ENCODE data around the gene ST3GAL2.
"Not testable (repeated sequence)": the region's sequence is repeated elsewhere in the genome, so short reads cannot be mapped to it uniquely, and the experiment has no call there.

Gene ST3GAL2

DNA sequence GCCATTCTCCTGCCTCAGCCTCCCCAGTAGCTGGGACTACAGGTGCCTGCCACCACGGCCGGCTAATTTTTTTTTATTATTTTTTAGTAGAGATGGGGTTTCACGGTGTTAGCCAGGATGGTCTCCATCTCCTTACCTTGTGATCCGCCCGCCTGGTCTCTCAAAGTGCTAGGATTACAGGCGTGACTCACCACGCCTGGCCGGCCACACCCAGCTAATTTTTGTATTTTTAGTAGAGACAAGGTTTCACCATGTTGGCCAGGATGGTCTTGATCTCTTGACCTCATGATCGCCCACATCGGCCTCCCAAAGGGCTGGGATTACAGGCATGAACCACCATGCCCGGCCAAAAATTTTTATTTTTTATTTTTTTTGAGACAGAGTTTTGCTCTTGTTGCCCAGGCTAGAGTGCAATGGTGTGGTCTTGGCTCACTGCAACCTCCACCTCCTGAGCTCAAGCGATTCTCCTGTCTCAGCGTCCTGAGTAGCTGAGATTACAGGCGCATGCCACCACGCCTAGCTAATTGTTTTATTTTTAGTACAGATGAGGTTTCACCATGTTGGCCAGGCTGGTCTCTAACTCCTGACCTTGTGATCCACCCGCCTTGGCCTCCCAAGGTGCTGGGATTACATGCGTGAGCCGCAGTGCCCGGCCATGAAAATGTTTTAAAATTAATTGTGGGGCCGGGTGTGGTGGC lies 52.5 kb downstream of the ST3GAL2 start:
- DNase-seq (ENCODE audit: low read depth in 2 of 2) = not testable (repeated sequence)

DNA sequence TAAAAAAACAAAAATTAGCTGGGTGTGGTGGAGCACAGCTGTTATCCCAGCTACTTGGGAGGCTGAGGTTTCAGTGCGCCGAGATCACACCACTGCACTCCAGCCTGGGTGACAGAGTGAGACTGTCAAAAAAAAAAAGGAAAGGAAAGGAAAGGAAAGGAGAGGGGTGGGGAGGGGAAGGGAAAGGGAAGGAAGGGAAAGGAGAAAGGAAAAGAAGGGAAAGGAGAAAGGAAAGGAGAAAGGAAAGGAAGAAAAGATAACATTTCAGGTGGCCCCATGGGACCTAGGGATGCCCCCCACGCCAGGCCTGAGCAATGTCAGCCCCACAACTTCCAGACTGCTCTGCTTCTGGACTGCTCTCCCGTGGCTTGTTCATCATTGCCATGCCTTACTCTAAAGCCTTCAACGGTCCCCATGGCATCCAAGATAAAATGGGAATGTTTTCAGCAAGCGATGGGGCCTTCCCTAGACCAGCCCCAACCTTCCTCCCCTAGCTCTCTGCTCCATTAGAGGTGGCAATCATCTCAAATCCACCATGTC lies 55.4 kb downstream of the ST3GAL2 start:
- no peak for DNase-seq (ENCODE audit: low read depth in 2 of 2)

DNA sequence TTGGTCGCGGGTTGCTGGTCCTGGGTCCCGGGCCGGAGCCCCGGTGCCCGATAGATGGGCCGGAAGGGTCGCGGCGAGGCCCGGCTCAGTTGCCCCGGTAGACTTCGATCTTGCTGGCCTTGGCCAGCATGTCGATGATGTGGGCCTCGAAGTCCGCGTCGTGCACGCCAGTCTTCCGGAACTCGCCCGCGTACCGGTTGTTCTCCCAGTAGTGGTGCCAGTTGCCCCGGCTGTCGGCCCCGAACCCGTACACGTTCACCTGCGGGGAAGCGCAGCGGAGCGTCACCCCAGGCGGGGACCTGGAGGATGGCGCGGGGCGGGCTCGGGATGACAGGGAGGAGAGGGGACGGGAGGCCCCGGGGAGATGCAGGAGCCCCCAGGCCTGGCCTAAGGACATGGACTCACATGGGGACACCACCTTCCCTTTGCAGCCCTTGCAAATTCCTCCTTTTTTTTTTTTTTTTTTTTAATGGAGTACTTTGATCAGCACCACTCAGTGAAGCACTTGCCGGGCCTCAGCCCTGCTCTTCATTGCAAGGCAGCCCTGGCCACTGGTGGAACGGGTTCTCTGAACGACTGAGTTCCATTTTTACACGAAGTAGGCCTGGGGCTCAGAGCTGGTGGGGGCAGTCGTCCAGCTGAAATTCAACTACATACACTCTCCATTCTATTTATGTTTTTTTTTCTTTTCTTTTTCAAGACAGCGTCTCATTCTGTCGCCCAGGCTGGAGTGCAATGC lies 57.1 kb downstream of the ST3GAL2 start:
- no peak for DNase-seq (ENCODE audit: low read depth in 2 of 2)

DNA sequence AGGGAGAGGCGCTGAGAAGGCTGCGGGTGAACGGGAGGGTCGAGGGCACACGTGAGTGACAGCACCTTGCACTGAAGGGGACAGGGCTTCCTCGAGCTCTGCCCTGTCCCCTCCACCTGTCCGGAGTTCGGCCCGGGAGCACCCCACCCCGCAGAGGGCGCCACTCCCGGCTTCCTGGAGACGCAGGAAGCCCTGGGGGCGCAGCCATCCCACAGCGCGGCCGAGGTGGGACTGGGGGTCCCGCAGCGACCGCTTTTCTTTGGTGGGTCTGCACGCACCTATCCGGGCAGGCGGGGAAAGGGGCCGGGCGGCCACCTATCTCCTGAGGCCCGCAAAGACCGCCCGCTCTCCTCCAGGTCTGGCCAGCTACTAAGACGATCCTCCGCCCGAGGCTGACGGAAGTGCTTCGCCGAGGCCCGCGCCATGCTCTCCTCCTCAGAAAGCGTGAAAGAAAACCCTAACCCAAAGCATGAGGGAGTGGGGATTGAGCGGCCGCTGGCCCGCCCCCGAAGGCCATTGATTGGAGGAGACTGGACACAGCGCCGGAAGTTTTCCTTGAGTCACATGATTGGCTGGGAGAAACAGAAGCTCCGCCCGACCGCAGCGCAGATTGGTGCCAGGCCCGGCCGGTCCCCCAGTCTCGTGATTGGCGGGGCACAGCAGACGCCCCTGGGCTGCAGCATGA lies 57.8 kb downstream of the ST3GAL2 start:
- peak; percentile 90 to 94 for DNase-seq (ENCODE audit: low read depth in 2 of 2)

DNA sequence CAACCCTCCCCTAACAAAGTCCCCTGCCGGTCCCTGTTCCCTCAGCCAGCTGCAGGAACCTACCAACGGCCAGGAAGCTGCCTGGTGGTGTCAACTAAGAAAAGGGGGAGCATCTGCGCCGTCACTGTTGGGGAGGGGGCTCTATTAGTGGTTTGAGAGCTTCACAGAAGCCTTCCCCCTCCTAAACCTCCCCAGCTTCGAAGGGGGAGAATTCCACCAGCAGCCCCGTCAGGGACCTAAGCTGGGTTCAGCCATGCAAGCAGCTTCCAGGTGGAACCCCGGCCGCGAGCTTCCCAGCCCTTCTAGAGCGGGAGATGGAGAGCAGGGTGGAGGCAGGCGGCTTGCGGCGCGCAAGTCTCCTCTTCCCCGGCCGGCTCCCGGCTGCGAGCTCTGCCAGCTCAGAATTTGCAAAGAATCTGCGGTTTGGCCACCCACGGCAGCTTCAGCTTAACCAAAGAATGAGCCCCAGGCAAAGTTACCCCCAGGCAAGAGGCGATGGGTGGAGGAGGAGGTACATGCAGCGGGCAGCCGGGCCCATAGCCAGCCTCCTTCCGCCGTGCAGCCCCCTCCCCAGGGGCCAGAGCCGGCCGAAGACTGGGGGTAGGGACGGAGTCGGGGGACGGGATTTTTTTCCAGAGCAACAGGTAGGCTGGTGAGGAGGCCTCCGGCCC lies 58.5 kb downstream of the ST3GAL2 start:
- peak; percentile 64 to 80 for DNase-seq (ENCODE audit: low read depth in 2 of 2)

DNA sequence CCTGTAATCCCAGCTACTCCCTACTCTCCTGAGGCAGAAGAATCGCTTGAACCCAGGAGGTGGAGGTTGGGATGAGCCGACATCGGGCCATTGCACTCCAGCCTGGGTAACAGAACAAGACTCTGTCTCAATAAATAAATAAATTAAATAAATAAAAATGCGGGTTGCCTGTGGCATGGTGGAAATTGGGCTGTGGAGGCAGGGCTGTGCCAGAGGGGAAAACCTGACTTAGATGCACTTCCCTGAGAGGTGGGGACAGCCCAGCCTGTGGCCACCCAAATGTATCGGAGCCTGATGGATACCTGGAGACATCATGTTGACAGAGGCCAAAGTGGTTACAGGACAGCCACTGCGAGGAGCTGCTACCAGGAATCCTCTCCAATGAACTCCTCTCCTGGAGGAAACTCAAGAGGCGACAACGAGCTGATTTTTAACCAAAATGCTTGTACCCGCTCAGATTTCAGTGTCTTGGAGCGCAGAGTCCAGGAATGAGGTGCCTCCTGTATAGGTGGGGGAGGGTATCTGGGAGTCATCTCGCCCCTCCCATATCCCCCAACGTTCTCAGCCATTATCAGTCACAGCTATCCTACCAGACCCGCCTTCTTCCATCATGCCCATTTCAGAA lies 59.9 kb downstream of the ST3GAL2 start:
- no peak for DNase-seq (ENCODE audit: low read depth in 2 of 2)

DNA sequence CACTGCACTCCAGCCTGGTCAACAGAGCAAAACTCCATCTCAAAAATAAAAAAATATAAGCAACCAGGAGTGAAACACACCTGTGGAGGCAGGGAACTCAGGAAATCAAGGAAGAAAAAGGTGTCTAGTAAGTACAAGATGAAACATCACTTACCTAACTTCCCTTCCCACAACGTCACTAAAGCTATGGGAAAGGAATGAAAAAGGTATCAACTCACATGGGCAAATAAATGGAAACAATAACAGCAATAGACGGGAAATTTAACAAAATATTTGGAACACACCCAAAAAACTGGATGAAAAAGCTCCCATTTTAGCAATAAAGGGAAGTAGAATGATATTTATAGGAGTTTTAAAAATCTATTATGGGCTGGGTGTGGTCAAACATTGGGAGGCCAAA lies 61.1 kb downstream of the ST3GAL2 start:
- DNase-seq (ENCODE audit: low read depth in 2 of 2) = no peak

DNA sequence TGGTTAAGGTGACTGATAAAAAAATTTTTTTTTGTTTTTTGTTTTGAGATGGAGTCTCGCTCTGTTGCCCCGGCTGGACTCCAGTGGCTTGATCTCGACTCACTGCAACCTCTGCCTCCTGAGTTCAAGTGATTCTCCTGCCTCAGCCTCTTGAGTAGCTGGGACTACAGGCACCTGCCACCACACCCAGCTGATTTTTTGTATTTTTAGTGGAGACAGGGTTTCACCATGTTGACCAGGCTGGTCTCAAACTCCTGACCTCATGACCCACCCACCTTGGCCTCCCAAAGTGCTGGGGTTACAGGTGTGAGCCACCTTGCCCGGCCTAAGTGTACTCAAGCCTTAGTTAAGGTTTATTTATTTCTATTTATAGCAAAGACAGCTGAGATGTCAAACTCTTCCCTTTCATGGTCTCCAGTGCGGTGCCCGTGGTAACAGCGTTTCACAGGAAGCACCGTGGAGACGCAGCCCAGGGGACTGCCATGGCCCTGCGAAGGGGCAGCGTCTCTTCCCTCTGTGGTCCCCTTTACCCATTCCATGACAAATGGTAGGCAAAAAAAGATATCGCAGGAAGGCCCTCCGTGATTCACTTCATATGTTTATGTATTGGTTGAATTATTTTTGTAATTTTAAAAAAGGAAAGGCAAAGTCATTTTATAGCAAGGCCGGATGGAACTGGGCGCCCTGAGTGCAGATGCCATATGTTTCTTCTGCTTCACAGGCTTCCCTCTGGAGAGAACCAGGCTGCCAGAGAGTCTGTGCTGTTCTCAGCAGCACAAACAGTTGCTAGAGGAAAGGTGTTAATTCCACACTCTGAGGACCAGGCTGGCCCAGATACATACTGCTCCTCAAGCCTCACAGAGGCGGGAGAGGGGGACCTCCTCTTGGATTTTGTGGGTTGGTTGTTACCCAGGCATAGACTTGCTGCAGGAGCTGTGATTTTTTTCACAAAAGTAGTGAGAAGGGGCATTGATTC lies 63.0 kb downstream of the ST3GAL2 start:
- DNase-seq (ENCODE audit: low read depth in 2 of 2) = no peak

DNA sequence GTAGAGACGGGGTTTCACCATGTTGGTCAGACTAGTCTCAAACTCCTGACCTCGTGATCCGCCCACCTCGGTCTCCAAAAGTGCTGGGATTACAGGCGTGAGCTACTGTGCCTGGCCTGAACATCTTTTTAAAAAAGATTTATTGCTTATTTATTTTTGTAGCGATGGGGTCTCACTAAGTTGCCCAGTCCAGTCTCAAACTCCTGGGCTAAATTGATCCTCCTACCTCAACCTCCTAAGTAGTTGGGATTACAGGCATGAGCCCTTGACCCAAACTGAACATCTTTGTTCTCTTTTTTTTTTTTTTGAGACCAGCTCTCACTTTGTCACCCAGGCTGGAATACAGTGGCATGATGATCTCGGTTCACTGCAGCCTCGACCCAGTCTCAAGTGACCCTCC lies 64.7 kb downstream of the ST3GAL2 start:
- no peak for DNase-seq (ENCODE audit: low read depth in 2 of 2)

DNA sequence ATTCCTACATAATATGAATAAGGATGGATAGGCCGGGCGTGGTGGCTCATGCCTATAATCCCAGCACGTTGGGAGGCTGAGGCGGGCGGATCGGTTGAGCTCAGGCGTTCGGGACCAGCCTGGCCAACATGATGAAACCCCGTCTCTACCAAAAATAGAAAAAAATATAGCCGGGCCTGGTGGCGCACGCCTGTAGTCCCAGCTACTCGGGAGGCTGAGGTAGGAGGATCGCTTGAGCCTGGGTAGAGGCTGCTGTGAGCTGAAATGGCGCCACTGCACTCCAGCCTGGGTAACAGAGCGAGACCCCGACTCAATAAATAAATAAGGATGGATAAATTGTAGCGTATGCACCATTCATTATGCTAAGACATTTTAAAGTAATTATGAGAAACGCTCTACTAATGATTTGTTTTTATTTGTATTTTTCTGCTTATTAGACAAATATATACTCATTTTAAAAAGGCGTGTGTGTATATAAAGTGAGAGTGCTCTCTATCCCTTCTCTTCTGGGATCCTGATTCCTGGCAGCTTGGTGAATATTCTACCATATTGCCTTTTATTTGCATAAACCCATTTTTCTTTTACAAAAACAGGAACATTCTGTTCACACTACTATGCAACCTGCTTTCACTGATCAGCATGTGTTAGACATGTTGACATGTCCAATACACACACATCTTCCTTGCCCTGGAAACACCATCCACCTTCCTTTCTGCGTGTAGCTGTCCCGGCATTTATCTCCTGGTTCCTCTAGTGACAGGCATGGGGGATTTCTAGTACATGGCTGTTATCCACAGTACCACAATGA lies 65.8 kb downstream of the ST3GAL2 start:
- no peak for DNase-seq (ENCODE audit: low read depth in 2 of 2)

DNA sequence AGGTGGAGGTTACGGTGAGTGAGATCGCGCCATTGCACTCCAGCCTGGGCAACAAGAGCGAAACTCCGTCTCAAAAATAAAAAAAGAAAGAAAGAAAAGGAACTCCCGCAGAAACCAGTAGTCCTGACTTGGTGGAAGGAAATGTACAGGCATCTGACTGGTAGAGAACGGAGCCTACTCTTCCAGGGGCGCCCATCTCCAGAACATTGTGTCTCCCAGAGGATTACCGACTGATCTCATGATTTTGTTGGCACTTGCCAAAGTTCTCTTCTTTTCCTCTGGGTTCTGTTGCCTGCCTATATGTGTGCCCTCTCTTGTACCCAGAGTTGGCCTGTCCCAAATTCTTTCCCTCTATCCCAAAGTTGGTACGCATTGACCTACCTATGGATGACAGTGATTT lies 68.0 kb downstream of the ST3GAL2 start:
- no peak for DNase-seq (ENCODE audit: low read depth in 2 of 2)

DNA sequence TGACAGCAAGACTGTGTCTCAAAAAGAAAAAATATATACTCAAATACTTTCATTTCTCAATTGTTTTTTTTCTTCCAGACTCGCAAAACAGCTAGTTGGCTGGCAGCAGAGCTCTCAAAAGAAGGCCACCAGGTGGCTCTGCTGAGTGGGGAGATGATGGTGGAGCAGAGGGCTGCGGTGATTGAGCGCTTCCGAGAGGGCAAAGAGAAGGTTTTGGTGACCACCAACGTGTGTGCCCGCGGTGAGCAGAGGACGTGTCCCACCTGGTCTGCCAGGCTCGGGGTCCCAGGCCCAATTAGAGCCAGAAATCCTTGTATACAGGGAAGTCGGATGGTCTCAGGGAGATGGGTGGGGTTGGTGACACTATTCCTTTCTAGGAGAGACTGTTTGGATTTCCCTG lies 68.8 kb downstream of the ST3GAL2 start:
- not testable (repeated sequence) for DNase-seq (ENCODE audit: low read depth in 2 of 2)

DNA sequence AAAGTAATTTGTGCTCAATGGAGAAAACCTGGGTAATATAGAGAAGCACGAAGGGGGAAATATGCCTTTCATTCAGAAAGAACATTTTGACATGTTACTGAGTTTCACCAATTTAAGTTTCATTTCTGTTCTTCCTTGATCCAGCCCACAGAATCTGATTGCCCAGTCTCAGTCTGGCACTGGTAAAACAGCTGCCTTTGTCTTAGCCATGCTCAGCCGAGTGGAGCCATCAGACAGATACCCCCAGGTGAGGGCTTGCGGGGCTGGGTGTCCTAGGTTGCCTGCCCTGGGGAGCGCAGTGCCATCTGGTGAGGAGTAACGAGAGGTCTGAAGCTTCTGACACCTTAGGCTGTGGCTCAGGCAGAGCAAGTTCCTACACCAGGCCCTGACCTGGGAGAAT lies 74.5 kb downstream of the ST3GAL2 start:
- DNase-seq (ENCODE audit: low read depth in 2 of 2) = no peak

DNA sequence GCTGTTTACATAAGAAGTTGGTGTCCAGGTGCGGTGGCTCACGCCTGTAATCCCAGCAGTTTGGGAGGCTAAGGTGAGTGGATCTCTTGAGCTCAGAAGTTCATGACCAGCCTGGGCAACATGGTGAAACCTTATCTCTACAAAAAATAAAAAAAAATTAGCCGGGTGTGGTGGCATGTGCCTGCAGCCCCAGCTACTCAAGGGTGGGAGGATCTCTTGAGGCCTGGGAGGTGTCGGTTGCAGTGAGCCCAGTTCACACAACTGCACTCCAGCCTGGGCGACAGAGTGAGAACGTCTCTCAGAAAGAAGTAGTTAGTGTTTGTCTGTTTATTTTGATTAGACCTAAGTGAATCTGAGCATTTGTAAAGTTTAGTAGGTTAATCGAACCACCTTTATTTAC lies 79.3 kb downstream of the ST3GAL2 start:
- DNase-seq (ENCODE audit: low read depth in 2 of 2) = no peak

DNA sequence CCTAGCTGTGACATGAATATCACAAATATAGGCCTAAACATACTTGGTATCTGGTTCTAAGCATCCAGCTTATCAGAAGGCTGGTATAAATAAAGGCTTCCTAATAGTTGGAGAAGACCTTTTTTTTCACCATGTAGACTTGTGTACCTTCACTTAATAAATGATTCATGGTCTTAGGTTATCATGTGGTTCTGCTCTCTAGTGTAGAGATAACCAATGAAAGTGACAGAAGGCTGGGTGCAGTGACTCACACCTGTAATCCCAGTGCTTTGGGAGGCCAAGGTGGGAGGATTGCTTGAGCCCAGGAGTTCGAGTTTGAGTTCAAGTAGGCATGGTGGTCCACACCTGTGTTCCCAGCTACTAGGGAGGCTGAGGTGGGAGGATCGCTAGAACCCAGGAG lies 89.1 kb downstream of the ST3GAL2 start:
- no peak for DNase-seq (ENCODE audit: low read depth in 2 of 2)

DNA sequence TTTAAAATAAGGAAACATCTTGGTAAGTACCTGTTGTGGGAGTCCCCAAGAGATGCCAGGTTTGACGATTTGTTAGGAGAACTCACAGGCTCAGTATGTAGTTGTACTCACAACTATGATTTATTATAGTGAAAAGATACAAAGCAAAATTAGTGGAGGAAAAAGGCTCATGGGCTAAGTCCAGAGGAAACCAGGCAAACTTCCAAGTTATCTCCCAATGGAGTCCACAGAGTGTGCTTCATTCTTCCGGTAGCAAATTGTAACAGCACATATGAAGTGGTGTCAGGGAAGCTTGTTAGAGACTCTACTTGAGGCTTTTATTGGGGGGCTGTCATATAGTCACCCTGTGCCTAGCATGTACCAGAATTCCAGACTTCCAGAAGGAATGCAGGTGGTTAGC lies 89.9 kb downstream of the ST3GAL2 start:
- DNase-seq (ENCODE audit: low read depth in 2 of 2) = no peak

DNA sequence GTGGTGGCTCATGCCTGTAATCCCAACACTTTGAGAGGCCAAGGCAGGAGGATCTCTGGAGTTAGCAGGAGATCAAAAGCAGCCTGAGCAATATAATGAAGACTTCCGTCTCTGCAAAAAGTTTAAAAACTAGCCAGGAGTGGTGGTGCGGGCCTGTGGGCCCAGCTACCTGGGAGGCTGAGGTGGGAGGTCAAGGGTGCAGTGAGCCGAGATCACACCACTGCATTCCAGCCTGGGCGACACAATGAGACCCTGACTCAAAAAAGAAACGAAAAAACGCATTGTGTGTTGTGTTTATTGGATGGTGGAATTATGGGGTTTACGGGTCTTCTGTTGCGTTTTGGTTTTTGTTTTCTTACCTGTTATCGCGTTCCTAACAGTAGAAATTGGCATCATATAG lies 93.1 kb downstream of the ST3GAL2 start:
- no peak for DNase-seq (ENCODE audit: low read depth in 2 of 2)

DNA sequence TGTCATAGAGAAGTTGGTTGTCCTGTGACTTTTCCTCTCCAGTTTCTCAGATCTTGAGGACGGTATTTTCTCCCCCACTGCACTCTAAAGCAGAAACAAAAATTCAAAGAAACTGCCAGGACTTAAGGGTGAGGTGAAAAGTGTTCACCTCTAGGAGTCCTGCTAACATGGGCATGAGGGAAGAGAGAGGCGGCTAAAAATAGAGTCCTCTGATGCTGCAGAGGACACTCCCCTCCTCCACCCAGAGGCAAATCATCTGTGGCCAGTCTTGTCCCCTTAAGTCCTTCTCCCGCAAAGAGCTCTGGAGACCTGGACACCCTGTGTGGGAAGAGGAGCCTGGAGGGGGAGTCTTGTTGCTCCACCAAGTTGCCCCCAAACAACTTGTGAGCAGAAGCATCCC lies 96.9 kb downstream of the ST3GAL2 start:
- DNase-seq (ENCODE audit: low read depth in 2 of 2) = no peak

DNA sequence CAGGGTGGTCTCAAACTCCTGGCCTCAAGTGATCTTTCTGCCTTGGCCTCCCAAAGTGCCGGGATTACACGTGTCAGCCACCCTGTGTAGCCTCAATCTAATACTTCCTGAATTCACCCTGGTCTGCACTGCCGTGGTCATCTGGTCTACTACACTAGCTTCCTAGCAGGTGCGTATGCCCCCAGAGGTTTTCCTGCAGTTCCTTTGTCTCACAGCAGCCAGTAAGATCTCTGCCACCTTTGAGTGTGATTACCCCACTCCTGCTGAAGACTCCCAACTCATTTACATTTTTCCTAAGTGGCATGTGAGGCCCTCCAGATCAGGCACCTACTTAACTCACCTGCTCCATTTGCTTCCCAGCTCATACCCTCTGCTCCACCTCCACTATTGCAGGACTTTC lies 97.3 kb downstream of the ST3GAL2 start:
- no peak for DNase-seq (ENCODE audit: low read depth in 2 of 2)

DNA sequence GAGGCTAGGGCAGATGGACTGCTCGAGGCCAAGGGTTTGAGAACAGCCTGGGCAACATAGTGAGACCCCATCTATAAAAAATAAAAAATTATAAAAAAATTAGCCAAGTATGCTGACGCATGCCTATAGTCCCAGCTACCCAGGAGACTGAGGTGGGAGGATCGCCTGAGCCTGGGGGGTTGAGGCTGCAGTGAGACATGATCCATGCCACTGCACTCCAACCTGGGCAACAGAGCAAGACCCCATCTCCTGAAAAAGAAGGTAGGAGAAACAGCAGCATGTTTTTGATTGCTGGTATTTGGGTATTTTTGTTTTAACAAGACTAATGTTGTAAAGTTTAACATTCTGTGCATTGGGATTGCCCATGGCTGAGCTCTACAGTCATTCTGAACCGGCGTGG lies 101.1 kb downstream of the ST3GAL2 start:
- DNase-seq (ENCODE audit: low read depth in 2 of 2) = no peak
